Measurements from ENCODE around the gene CABYR.
"Not testable (repeated sequence)": the region's sequence is repeated elsewhere in the genome, so short reads cannot be mapped to it uniquely, and the experiment has no call there.

The CABYR gene

DNA sequence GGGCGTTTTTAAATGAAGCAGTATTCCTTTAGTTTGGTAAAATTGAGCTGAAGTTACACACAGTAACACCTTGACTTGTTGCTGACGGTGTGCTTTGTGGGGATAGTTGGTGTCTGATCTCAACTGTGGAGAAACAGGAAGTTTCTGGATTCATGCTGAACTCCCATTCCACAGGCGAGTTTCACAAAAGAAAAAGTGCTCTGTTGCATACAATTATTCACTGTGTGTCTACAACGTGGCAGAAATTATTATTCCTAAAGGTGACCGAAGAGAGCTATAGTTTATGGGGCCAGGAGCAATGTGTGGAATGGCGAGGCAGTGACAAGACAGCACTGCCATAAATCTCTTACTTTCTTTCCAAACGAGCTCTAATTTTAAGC is 463 bp upstream of the CABYR start:
- Histone ChIP-seq H3K27me3 (ENCODE audit: control insufficient read depth, insufficient read depth, low read length) (no peaks in the 10 kb centered on the region), H3K36me3 (ENCODE audit: control insufficient read depth, insufficient read depth, low read length) (no peaks in the 10 kb centered on the region), H3K9me3 (ENCODE audit: control insufficient read depth, low read length) (no peaks in the 10 kb centered on the region), H3K9ac (ENCODE audit: low read length) (peak overlapping the region; percentile 49), H3K4me3 (ENCODE audit: low read length) (peak overlapping the region; percentile 29), H3K4me1 (ENCODE audit: control insufficient read depth, insufficient read depth, low read length) (no peaks in the 10 kb centered on the region)

- no peaks in the 10 kb centered on the region for H3K36me3 ChIP-seq (ENCODE audit: control insufficient read depth, insufficient read depth, low read length)
- H3K9me3 ChIP-seq (ENCODE audit: control insufficient read depth, low read length), result no peaks in the 10 kb centered on the region
- H3K4me1 ChIP-seq (ENCODE audit: control insufficient read depth, insufficient read depth, low read length), result no peaks in the 10 kb centered on the region
- H3K27me3 ChIP-seq (ENCODE audit: control insufficient read depth, insufficient read depth, low read length), result no peaks in the 10 kb centered on the region
- no peak overlapping the region for H3K4me3 ChIP-seq (ENCODE audit: low read length)
- no peak overlapping the region for H3K9ac ChIP-seq (ENCODE audit: low read length)
Measured at GRCh38 chr18:24140697-24141096, 1.8 kb downstream of the CABYR start.

- Histone ChIP-seq H3K9me3 (ENCODE audit: control insufficient read depth, low read length) (no peaks in the 10 kb centered on the region), H3K9ac (ENCODE audit: low read length) (no peak overlapping the region), H3K27me3 (ENCODE audit: control insufficient read depth, insufficient read depth, low read length) (no peaks in the 10 kb centered on the region), H3K36me3 (ENCODE audit: control insufficient read depth, insufficient read depth, low read length) (no peaks in the 10 kb centered on the region), H3K4me1 (ENCODE audit: control insufficient read depth, insufficient read depth, low read length) (no peaks in the 10 kb centered on the region), H3K4me3 (ENCODE audit: low read length) (no peak overlapping the region)
Measured at GRCh38 chr18:24142376-24142775, 3.5 kb downstream of the CABYR start.

- H3K9ac ChIP-seq (ENCODE audit: low read length); H3K27me3 ChIP-seq (ENCODE audit: control insufficient read depth, insufficient read depth, low read length); H3K36me3 ChIP-seq (ENCODE audit: control insufficient read depth, insufficient read depth, low read length); H3K9me3 ChIP-seq (ENCODE audit: control insufficient read depth, low read length); H3K4me1 ChIP-seq (ENCODE audit: control insufficient read depth, insufficient read depth, low read length); H3K4me3 ChIP-seq (ENCODE audit: low read length): not testable (repeated sequence)
Measured at GRCh38 chr18:24149591-24149990, 10.7 kb downstream of the CABYR start.

DNA sequence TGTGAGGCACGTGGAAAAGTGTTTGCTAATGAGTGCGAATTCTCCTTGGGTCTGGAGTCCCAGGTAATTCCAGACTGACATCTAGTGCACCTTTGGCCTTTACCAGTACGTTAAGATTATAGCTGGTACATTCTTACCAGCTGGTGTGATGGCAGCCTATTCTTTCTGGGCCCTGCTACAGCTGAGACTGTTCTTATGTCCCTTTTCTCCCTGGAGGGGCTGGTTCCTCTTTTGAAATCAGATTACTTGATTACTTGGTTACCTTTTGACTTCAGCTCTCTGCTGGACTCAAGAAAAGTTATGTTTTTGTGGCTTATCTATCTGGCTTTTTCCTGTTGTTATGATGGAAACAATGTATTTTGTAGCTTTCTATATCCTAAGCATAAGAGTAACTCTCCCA is 14.5 kb downstream of the CABYR start:
- no peaks in the 10 kb centered on the region for H3K9me3 ChIP-seq (ENCODE audit: control insufficient read depth, low read length)

DNA sequence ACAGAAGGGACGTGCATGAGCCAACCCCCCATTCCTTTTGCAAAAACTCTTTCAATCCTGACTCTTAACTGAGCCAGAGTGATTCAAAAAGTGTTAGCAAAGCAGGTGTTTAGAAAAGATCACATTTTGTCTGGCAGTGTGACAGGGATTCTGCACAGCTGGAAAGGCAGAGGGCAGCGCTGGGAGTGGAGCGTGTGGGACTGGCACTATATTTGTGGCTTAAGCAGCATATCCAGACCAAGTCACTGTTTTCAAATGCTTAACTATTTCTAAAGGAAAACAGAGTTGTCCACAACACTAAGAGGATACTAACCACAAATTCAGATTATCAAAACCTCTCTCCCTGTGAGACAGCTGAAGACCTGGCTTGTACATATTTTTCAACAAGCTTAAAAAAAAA is 19.0 kb downstream of the CABYR start:
- Histone ChIP-seq H3K36me3 (ENCODE audit: control insufficient read depth, insufficient read depth, low read length) (peaks cover 5% of the 10 kb centered on the region), H3K27me3 (ENCODE audit: control insufficient read depth, insufficient read depth, low read length) (no peaks in the 10 kb centered on the region), H3K9me3 (ENCODE audit: control insufficient read depth, low read length) (no peaks in the 10 kb centered on the region), H3K4me1 (ENCODE audit: control insufficient read depth, insufficient read depth, low read length) (peaks cover 10% of the 10 kb centered on the region), H3K9ac (ENCODE audit: low read length) (no peak overlapping the region), H3K4me3 (ENCODE audit: low read length) (no peak overlapping the region)

More for the DNA sequence above, 14.5 kb downstream of the CABYR start:
- Histone ChIP-seq H3K4me3 (ENCODE audit: low read length) (no peak overlapping the region), H3K4me1 (ENCODE audit: control insufficient read depth, insufficient read depth, low read length) (no peaks in the 10 kb centered on the region), H3K9ac (ENCODE audit: low read length) (no peak overlapping the region), H3K27me3 (ENCODE audit: control insufficient read depth, insufficient read depth, low read length) (no peaks in the 10 kb centered on the region), H3K36me3 (ENCODE audit: control insufficient read depth, insufficient read depth, low read length) (no peaks in the 10 kb centered on the region)

GRCh38 chr18:24160086-24160485 is 21.2 kb downstream of the CABYR start:
- Histone ChIP-seq H3K4me3 (ENCODE audit: low read length) (no peak overlapping the region), H3K36me3 (ENCODE audit: control insufficient read depth, insufficient read depth, low read length) (peaks cover 5% of the 10 kb centered on the region), H3K9me3 (ENCODE audit: control insufficient read depth, low read length) (no peaks in the 10 kb centered on the region)

GRCh38 chr18:24161304-24161703 is 22.4 kb downstream of the CABYR start:
- H3K36me3 ChIP-seq (ENCODE audit: control insufficient read depth, insufficient read depth, low read length), result peaks cover 5% of the 10 kb centered on the region
- H3K4me3 ChIP-seq (ENCODE audit: low read length), result no peak overlapping the region
- H3K27me3 ChIP-seq (ENCODE audit: control insufficient read depth, insufficient read depth, low read length), result no peaks in the 10 kb centered on the region
- peaks cover 10% of the 10 kb centered on the region for H3K4me1 ChIP-seq (ENCODE audit: control insufficient read depth, insufficient read depth, low read length)
- no peaks in the 10 kb centered on the region for H3K9me3 ChIP-seq (ENCODE audit: control insufficient read depth, low read length)
- H3K9ac ChIP-seq (ENCODE audit: low read length), result no peak overlapping the region

More at GRCh38 chr18:24160086-24160485, 21.2 kb downstream of the CABYR start:
- no peaks in the 10 kb centered on the region for H3K27me3 ChIP-seq (ENCODE audit: control insufficient read depth, insufficient read depth, low read length)
- no peak overlapping the region for H3K9ac ChIP-seq (ENCODE audit: low read length)
- peaks cover 10% of the 10 kb centered on the region for H3K4me1 ChIP-seq (ENCODE audit: control insufficient read depth, insufficient read depth, low read length)

- Histone ChIP-seq H3K9me3 (ENCODE audit: control insufficient read depth, low read length) (no peaks in the 10 kb centered on the region), H3K4me3 (ENCODE audit: low read length) (no peak overlapping the region), H3K4me1 (ENCODE audit: control insufficient read depth, insufficient read depth, low read length) (no peaks in the 10 kb centered on the region), H3K36me3 (ENCODE audit: control insufficient read depth, insufficient read depth, low read length) (no peaks in the 10 kb centered on the region), H3K27me3 (ENCODE audit: control insufficient read depth, insufficient read depth, low read length) (no peaks in the 10 kb centered on the region), H3K9ac (ENCODE audit: low read length) (no peak overlapping the region)
Measured at GRCh38 chr18:24168496-24168895, 29.6 kb downstream of the CABYR start.

- H3K4me1 ChIP-seq (ENCODE audit: control insufficient read depth, insufficient read depth, low read length), result peaks cover 4% of the 10 kb centered on the region
- no peaks in the 10 kb centered on the region for H3K36me3 ChIP-seq (ENCODE audit: control insufficient read depth, insufficient read depth, low read length)
- H3K9ac ChIP-seq (ENCODE audit: low read length), result no peak overlapping the region
- H3K9me3 ChIP-seq (ENCODE audit: control insufficient read depth, low read length), result no peaks in the 10 kb centered on the region
- H3K27me3 ChIP-seq (ENCODE audit: control insufficient read depth, insufficient read depth, low read length), result no peaks in the 10 kb centered on the region
- no peak overlapping the region for H3K4me3 ChIP-seq (ENCODE audit: low read length)
Measured at GRCh38 chr18:24170360-24170759, 31.5 kb downstream of the CABYR start.

DNA sequence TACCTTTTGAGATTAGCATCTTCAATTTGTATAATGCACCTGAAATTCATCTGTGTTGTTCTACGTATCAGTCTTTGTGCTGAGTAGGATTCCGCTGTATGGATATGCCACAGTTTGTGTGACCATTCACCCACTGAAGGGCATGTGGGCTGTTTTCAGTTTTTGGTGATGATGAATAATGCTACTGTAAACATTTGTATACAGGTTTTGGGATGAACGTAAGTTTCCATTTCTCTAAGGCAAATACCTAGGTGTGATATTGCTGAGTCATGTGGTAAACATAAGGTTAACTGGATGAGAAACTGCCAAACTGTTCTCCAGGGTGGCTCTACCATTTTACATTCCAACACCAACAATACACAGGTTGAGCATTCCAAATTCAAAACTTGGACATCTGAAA is 35.1 kb downstream of the CABYR start:
- no peaks in the 10 kb centered on the region for H3K36me3 ChIP-seq (ENCODE audit: control insufficient read depth, insufficient read depth, low read length)
- H3K4me1 ChIP-seq (ENCODE audit: control insufficient read depth, insufficient read depth, low read length), result peaks cover 4% of the 10 kb centered on the region
- H3K27me3 ChIP-seq (ENCODE audit: control insufficient read depth, insufficient read depth, low read length), result no peaks in the 10 kb centered on the region
- H3K9ac ChIP-seq (ENCODE audit: low read length), result no peak overlapping the region
- no peaks in the 10 kb centered on the region for H3K9me3 ChIP-seq (ENCODE audit: control insufficient read depth, low read length)
- H3K4me3 ChIP-seq (ENCODE audit: low read length), result no peak overlapping the region

DNA sequence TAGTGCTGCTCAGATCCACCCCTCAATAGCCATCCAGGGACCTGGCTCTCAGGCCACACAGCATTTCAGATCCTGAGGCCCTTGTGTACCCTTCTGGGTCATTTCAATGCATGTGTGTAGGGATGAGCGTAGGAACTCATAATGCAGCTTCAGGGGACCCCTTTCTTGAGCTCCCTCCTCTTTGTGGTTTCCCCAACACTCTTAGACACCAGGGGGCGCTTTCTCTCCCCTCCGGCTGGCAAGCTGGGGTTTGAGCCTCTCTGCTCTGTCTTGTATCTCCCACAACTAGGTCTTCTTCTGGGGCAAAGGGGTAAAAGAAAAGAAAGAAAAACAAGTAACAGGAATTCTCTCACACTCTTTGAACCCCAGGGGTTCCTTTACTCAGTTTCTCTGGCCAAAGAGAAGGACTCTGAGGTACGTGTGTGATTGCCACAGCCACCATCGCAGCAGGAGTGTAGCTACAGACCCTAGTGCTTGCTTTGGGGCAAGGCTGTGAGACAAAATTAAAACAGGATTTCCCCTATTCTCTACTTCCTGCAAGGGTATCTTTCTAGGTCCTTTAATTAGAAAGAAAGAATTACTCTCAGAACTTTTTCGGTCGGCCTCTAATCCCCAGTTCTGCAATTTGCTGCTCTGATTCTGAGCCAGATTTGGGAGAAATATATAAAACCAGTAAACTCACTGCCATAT is 38.0 kb downstream of the CABYR start:
- H3K27me3 ChIP-seq (ENCODE audit: control insufficient read depth, insufficient read depth, low read length), result no peaks in the 10 kb centered on the region
- H3K9me3 ChIP-seq (ENCODE audit: control insufficient read depth, low read length), result no peaks in the 10 kb centered on the region
- no peak overlapping the region for H3K9ac ChIP-seq (ENCODE audit: low read length)
- H3K4me3 ChIP-seq (ENCODE audit: low read length), result no peak overlapping the region
- H3K4me1 ChIP-seq (ENCODE audit: control insufficient read depth, insufficient read depth, low read length), result peaks cover 4% of the 10 kb centered on the region
- no peaks in the 10 kb centered on the region for H3K36me3 ChIP-seq (ENCODE audit: control insufficient read depth, insufficient read depth, low read length)

All from mucosa of stomach (tissue), 1 donor.